Measurements from ENCODE around the gene HDGFL1.

HDGFL1 gene

DNA sequence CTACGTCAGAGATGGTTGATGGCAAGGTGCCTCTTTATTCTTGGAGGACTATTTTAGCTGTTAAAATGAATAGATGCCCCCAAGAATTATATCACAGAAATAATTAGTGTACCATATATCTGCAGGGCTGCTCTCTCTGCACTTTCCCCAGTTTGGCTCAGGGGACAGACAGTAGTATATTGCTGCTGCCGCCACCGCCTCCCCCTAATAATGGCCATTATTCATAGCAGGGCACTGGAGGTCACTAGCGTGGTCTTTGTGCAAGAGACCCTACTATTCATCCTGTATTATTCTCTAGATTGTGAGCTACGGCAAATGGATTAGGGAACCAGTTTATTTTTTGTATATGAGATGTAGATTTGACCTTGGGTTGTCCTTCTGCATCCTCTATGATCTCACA, 11.0 kb downstream of the HDGFL1 start:
- WGBS (ENCODE audit: extremely low coverage, insufficient coverage, insufficient read length), result no CpG with 5 or more reads among the region's 5 CpGs
- H2BK12ac ChIP-seq (ENCODE audit: low read length), result no peak overlapping the region

DNA sequence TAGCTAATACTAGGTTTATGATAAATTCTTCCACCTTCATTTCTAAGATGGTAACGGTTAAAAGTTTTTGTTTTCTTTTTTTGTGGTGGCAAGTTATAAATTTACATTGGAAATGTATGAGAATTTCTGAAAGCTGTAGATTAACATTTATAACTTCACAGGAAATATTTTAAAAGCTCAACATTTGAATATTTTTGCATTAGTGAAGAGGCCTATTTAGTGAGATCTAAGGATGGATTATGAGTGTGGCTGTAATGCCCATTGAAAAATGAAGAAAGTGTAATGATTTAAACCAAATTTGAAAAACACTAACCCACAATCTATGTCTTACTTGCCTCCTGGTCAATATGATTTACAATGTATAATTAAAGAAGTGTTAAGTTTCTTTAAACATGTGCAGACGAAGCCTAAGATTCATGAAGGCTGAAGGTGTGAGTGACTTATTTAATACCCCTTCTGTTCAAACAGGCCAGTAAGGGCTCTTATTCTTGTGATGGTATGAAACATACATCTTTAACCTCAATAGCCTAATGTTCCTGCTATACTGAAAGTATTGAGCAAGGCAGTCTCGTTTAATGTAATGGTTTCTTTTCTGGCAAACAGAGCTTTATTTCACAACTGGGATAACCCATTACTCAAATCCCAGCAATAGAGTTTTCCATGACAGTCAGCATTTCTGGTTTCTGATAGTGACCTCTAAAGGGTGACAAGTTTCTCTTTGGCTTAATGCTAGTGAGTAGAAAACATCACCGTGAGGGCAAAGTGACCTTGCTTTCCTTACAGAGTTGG, 13.2 kb downstream of the HDGFL1 start:
- Histone ChIP-seq H2BK5ac (ENCODE audit: low read depth, low read length, poor library complexity) (no peak overlapping the region), H4K91ac (ENCODE audit: low read depth, low read length) (no peak overlapping the region), H2AK5ac (ENCODE audit: low read length) (no peak overlapping the region), H3K4ac (ENCODE audit: low read depth, low read length) (no peak overlapping the region), H3K27me3 (ENCODE audit: insufficient read depth, low read length) (no peaks in the 10 kb centered on the region), H3K9me3 (ENCODE audit: insufficient read depth, low read depth, low read length) (no peaks in the 10 kb centered on the region), H3K14ac (ENCODE audit: low read length) (no peak overlapping the region), H3K9ac (ENCODE audit: low read length) (no peak overlapping the region), H4K12ac (ENCODE audit: low read depth, low read length) (no peak overlapping the region), H3K4me3 (ENCODE audit: low read depth, low read length) (no peak overlapping the region), H3K4me1 (ENCODE audit: control insufficient read depth in 1 of 2, insufficient read depth in 2 of 2, low read length in 2 of 2) (no peaks in the 10 kb centered on the region), H3K23ac (ENCODE audit: low read length) (no peak overlapping the region), H3K18ac (ENCODE audit: low read length) (no peak overlapping the region), H3K79me2 (ENCODE audit: control insufficient read depth, insufficient read depth, low read length, poor library complexity) (no peaks in the 10 kb centered on the region), H3K27ac (ENCODE audit: low read depth, low read length) (no peak overlapping the region), H2BK120ac (ENCODE audit: insufficient read depth, low read length, poor library complexity) (no peak overlapping the region), H3K79me1 (ENCODE audit: low read length) (no peaks in the 10 kb centered on the region), H2AFZ (ENCODE audit: insufficient read depth, low read length, poor library complexity) (no peak overlapping the region), H3K4me2 (ENCODE audit: low read length) (no peak overlapping the region), H4K8ac (ENCODE audit: low read depth, low read length) (no peak overlapping the region), H3K36me3 (ENCODE audit: control insufficient read depth in 1 of 2, insufficient read depth in 2 of 2, low read length in 2 of 2) (no peaks in the 10 kb centered on the region), H2BK12ac (ENCODE audit: low read length) (no peak overlapping the region)
- DNase-seq, result no peak
- no CpG with 5 or more reads among the region's 4 CpGs for WGBS (ENCODE audit: extremely low coverage, insufficient coverage, insufficient read length)

More for the DNA sequence above, 11.0 kb downstream of the HDGFL1 start:
- no peak overlapping the region for H2AK5ac ChIP-seq (ENCODE audit: low read length)
- H3K4me3 ChIP-seq (ENCODE audit: low read depth, low read length), result no peak overlapping the region
- no peak overlapping the region for H2BK5ac ChIP-seq (ENCODE audit: low read depth, low read length, poor library complexity)
- no peaks in the 10 kb centered on the region for H3K9me3 ChIP-seq (ENCODE audit: insufficient read depth, low read depth, low read length)
- no peak overlapping the region for H3K14ac ChIP-seq (ENCODE audit: low read length)
- no peak overlapping the region for H4K12ac ChIP-seq (ENCODE audit: low read depth, low read length)
- H3K36me3 ChIP-seq (ENCODE audit: control insufficient read depth in 1 of 2, insufficient read depth in 2 of 2, low read length in 2 of 2), result no peaks in the 10 kb centered on the region
- H3K79me1 ChIP-seq (ENCODE audit: low read length), result no peaks in the 10 kb centered on the region
- no peaks in the 10 kb centered on the region for H3K27me3 ChIP-seq (ENCODE audit: insufficient read depth, low read length)
- no peak for DNase-seq
- H3K4ac ChIP-seq (ENCODE audit: low read depth, low read length), result no peak overlapping the region
- H3K4me1 ChIP-seq (ENCODE audit: control insufficient read depth in 1 of 2, insufficient read depth in 2 of 2, low read length in 2 of 2), result no peaks in the 10 kb centered on the region
- no peaks in the 10 kb centered on the region for H3K79me2 ChIP-seq (ENCODE audit: control insufficient read depth, insufficient read depth, low read length, poor library complexity)
- H3K9ac ChIP-seq (ENCODE audit: low read length), result no peak overlapping the region
- H3K4me2 ChIP-seq (ENCODE audit: low read length), result no peak overlapping the region
- H4K8ac ChIP-seq (ENCODE audit: low read depth, low read length), result no peak overlapping the region
- H3K23ac ChIP-seq (ENCODE audit: low read length), result no peak overlapping the region
- H3K18ac ChIP-seq (ENCODE audit: low read length), result no peak overlapping the region
- H2AFZ ChIP-seq (ENCODE audit: insufficient read depth, low read length, poor library complexity), result no peak overlapping the region
- H3K27ac ChIP-seq (ENCODE audit: low read depth, low read length), result no peak overlapping the region
- no peak overlapping the region for H2BK120ac ChIP-seq (ENCODE audit: insufficient read depth, low read length, poor library complexity)
- H4K91ac ChIP-seq (ENCODE audit: low read depth, low read length), result no peak overlapping the region

DNA sequence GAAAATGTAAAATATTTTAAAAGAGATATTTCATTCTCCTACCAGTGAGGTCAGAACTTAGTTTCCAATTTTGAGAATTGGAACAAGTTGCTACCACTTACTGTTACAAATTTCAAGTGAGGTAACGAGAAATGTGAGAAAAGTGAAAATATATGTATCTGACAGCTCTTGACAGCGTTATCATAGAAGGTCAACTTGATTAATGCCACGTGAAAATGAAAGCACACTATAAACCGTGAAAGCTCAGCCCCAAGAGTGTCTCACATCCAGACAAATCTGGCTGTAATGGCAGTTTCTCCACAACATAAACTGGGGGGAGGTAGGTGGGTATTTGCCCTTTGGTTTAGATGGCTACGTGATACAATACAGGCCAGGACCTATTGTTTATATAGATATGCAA, 13.9 kb downstream of the HDGFL1 start:
- no peak overlapping the region for H4K8ac ChIP-seq (ENCODE audit: low read depth, low read length)
- no peak overlapping the region for H3K4me3 ChIP-seq (ENCODE audit: low read depth, low read length)
- H3K9ac ChIP-seq (ENCODE audit: low read length), result no peak overlapping the region
- H3K18ac ChIP-seq (ENCODE audit: low read length), result no peak overlapping the region
- no peaks in the 10 kb centered on the region for H3K9me3 ChIP-seq (ENCODE audit: insufficient read depth, low read depth, low read length)
- no peak overlapping the region for H4K91ac ChIP-seq (ENCODE audit: low read depth, low read length)
- WGBS (ENCODE audit: extremely low coverage, insufficient coverage, insufficient read length), result no CpG with 5 or more reads among the region's 5 CpGs
- H2BK12ac ChIP-seq (ENCODE audit: low read length), result no peak overlapping the region
- H2AFZ ChIP-seq (ENCODE audit: insufficient read depth, low read length, poor library complexity), result no peak overlapping the region
- no peak overlapping the region for H2AK5ac ChIP-seq (ENCODE audit: low read length)
- no peak for DNase-seq
- H4K12ac ChIP-seq (ENCODE audit: low read depth, low read length), result no peak overlapping the region
- no peak overlapping the region for H2BK5ac ChIP-seq (ENCODE audit: low read depth, low read length, poor library complexity)
- H3K79me2 ChIP-seq (ENCODE audit: control insufficient read depth, insufficient read depth, low read length, poor library complexity), result no peaks in the 10 kb centered on the region
- H3K36me3 ChIP-seq (ENCODE audit: control insufficient read depth in 1 of 2, insufficient read depth in 2 of 2, low read length in 2 of 2), result no peaks in the 10 kb centered on the region
- H3K4me2 ChIP-seq (ENCODE audit: low read length), result no peak overlapping the region
- H3K27me3 ChIP-seq (ENCODE audit: insufficient read depth, low read length), result no peaks in the 10 kb centered on the region
- H3K27ac ChIP-seq (ENCODE audit: low read depth, low read length), result no peak overlapping the region
- H3K4me1 ChIP-seq (ENCODE audit: control insufficient read depth in 1 of 2, insufficient read depth in 2 of 2, low read length in 2 of 2), result no peaks in the 10 kb centered on the region
- no peak overlapping the region for H2BK120ac ChIP-seq (ENCODE audit: insufficient read depth, low read length, poor library complexity)
- H3K14ac ChIP-seq (ENCODE audit: low read length), result no peak overlapping the region
- H3K4ac ChIP-seq (ENCODE audit: low read depth, low read length), result no peak overlapping the region
- H3K79me1 ChIP-seq (ENCODE audit: low read length), result no peaks in the 10 kb centered on the region
- no peak overlapping the region for H3K23ac ChIP-seq (ENCODE audit: low read length)

DNA sequence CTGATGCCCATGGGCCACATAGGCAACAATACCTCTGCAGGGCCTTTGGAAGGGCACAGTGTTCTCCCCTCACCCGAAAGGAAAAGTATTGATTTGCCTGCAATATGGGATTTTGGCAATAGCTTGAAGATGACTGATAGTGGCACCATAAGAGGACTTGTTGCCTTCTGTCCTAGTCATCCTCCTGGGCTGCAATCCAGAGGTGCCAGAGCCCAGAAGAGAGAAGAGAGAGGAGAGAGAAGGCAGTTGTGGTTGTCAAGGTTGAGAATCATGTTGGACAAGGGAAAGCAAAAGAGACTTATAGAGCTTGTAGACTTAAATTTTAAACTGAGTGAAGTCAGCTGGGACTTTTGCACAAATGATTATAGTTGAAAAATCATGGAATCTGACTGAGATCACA, 14.6 kb downstream of the HDGFL1 start:
- no peaks in the 10 kb centered on the region for H3K9me3 ChIP-seq (ENCODE audit: insufficient read depth, low read depth, low read length)
- no peaks in the 10 kb centered on the region for H3K4me1 ChIP-seq (ENCODE audit: control insufficient read depth in 1 of 2, insufficient read depth in 2 of 2, low read length in 2 of 2)
- H3K14ac ChIP-seq (ENCODE audit: low read length), result no peak overlapping the region
- no peak overlapping the region for H2AFZ ChIP-seq (ENCODE audit: insufficient read depth, low read length, poor library complexity)
- WGBS (ENCODE audit: extremely low coverage, insufficient coverage, insufficient read length), result no CpG with 5 or more reads among the region's 1 CpG
- H3K4me3 ChIP-seq (ENCODE audit: low read depth, low read length), result no peak overlapping the region
- no peak overlapping the region for H3K23ac ChIP-seq (ENCODE audit: low read length)
- peak overlapping the region; percentile 65 for H3K9ac ChIP-seq (ENCODE audit: low read length)
- no peak overlapping the region for H2BK5ac ChIP-seq (ENCODE audit: low read depth, low read length, poor library complexity)
- H4K91ac ChIP-seq (ENCODE audit: low read depth, low read length), result no peak overlapping the region
- no peak overlapping the region for H4K8ac ChIP-seq (ENCODE audit: low read depth, low read length)
- DNase-seq, result no peak
- no peak overlapping the region for H3K4me2 ChIP-seq (ENCODE audit: low read length)
- no peak overlapping the region for H2BK120ac ChIP-seq (ENCODE audit: insufficient read depth, low read length, poor library complexity)
- H4K12ac ChIP-seq (ENCODE audit: low read depth, low read length), result no peak overlapping the region
- H3K79me2 ChIP-seq (ENCODE audit: control insufficient read depth, insufficient read depth, low read length, poor library complexity), result no peaks in the 10 kb centered on the region
- no peaks in the 10 kb centered on the region for H3K36me3 ChIP-seq (ENCODE audit: control insufficient read depth in 1 of 2, insufficient read depth in 2 of 2, low read length in 2 of 2)
- H3K18ac ChIP-seq (ENCODE audit: low read length), result no peak overlapping the region
- H3K27me3 ChIP-seq (ENCODE audit: insufficient read depth, low read length), result no peaks in the 10 kb centered on the region
- no peak overlapping the region for H2BK12ac ChIP-seq (ENCODE audit: low read length)
- H3K27ac ChIP-seq (ENCODE audit: low read depth, low read length), result no peak overlapping the region
- no peaks in the 10 kb centered on the region for H3K79me1 ChIP-seq (ENCODE audit: low read length)
- H3K4ac ChIP-seq (ENCODE audit: low read depth, low read length), result no peak overlapping the region
- H2AK5ac ChIP-seq (ENCODE audit: low read length), result no peak overlapping the region
